Purkinje cell (primary cell): Measurements from ENCODE around the gene NMNAT2. TPM values are rescaled to one million over a fixed set of nuclear protein-coding genes. Genes with fewer than 3 reads are reported as not detected.

Experiments
- polyA plus RNA-seq: library from polyadenylated mRNA; unstranded; fragments of >200 nt; fragmentation: Nextera tagmentation; gene quantifications from 2 replicates; pipeline ENCODE4 v1.2.1, GENCODE V29; 2014

NMNAT2 gene
- 21.6 and 26.8 TPM in 2 replicates for polyA plus RNA-seq

GRCh38 chr1:183417772-183418491 lies at the start of gene NMNAT2:
TSS of gene NMNAT2 (minus strand) at chr1:183418380. CDS start at chr1:183418267, 113 bp downstream.

Other genes with a start within 250 kb of the NMNAT2 start
- 0.09 and 0.84 TPM in 2 replicates for gene LAMC2, start 232.1 kb downstream of the NMNAT2 start, polyA plus RNA-seq
- 20.2 and 25.8 TPM in 2 replicates for gene SMG7, start 54.1 kb upstream of the NMNAT2 start, polyA plus RNA-seq
- gene NCF2, start 172.1 kb upstream of the NMNAT2 start, polyA plus RNA-seq, result not detected in 2 replicates
- gene ARPC5, start 217.4 kb upstream of the NMNAT2 start, polyA plus RNA-seq, result 22.9 and 45.3 TPM in 2 replicates
- 0.32 TPM in 1 of 2 replicates, not detected in the other for gene APOBEC4, start 234.9 kb upstream of the NMNAT2 start, polyA plus RNA-seq